Left ventricle myocardium inferior (tissue), 1 donor: ENCODE results near the gene AFAP1L2. TPM values are rescaled to one million over a fixed set of nuclear protein-coding genes. Genes with fewer than 3 reads are reported as not detected.
A peak's percentile ranks its signal among the peaks of the same experiment; 100 is the strongest.

Experiments used
- DNase-seq: peaks from one replicate; pipeline ENCODE4 v3.0.0-alpha.2; 2020
- H3K27ac ChIP-seq: fragments of 200-600 bp; replicated peaks from 2 replicates; pipeline ENCODE4 v1.8.0; 2021
- H3K27me3 ChIP-seq: fragments of 200-600 bp; 2 replicates; pipeline ENCODE4 v1.8.0; 2021; ENCODE audit warnings: low read depth
- H3K36me3 ChIP-seq: fragments of 200-600 bp; 2 replicates; pipeline ENCODE4 v1.8.0; 2021
- H3K4me1 ChIP-seq: fragments of 200-600 bp; 2 replicates; pipeline ENCODE4 v1.8.0; 2021
- H3K4me3 ChIP-seq: fragments of 200-600 bp; 2 replicates; pipeline ENCODE4 v1.8.0; 2021; ENCODE audit warnings: mild to moderate bottlenecking, moderate library complexity
- H3K9me3 ChIP-seq: fragments of 200-600 bp; replicated peaks from 2 replicates; pipeline ENCODE4 v1.8.0; 2021
- intact Hi-C: fragments of 100-400 bp; cut with micrococcal nuclease; formaldehyde crosslinking; loops from one replicate; pipeline ENCODE4 v1.11.0; 2022
- total RNA-seq: library from RNA; stranded (reverse); fragmentation: NEBNext Ultra II Directional; extraction: Animal tissue kit (Norgen Biotek cat#: 25700); gene quantifications from one replicate; pipeline ENCODE4 v1.2.1, GENCODE V29; 2021
- TF ChIP-seq, protein P1 (sequence below): fragments of 200-600 bp; IDR thresholded peaks from 2 replicates; pipeline ENCODE4 v1.8.0; 2021; ENCODE audit warnings: antibody characterized with exemption, mild to moderate bottlenecking, borderline replicate concordance
- donor health status: DM: no; HTN: yes; CAD: no; lungs with severe emphysema.

AFAP1L2 gene
- total RNA-seq, 1 donor from 2014 or later, result 7.0 TPM

- Histone ChIP-seq H3K9me3 (peaks cover 7% of the 10 kb centered on the region), H3K4me1 (peaks cover 23% of the 10 kb centered on the region), H3K36me3 (peaks cover 33% of the 10 kb centered on the region), H3K27ac (no peak overlapping the region), H3K27me3 (no peaks in the 10 kb centered on the region), H3K4me3 (no peak overlapping the region)
- intact Hi-C loops, result loop anchor here (5.0 kb wide), 2 partner anchors 136 to 521 kb away; partner anchors contain the start of gene FHIP2A
- TF ChIP-seq, protein P1, sequence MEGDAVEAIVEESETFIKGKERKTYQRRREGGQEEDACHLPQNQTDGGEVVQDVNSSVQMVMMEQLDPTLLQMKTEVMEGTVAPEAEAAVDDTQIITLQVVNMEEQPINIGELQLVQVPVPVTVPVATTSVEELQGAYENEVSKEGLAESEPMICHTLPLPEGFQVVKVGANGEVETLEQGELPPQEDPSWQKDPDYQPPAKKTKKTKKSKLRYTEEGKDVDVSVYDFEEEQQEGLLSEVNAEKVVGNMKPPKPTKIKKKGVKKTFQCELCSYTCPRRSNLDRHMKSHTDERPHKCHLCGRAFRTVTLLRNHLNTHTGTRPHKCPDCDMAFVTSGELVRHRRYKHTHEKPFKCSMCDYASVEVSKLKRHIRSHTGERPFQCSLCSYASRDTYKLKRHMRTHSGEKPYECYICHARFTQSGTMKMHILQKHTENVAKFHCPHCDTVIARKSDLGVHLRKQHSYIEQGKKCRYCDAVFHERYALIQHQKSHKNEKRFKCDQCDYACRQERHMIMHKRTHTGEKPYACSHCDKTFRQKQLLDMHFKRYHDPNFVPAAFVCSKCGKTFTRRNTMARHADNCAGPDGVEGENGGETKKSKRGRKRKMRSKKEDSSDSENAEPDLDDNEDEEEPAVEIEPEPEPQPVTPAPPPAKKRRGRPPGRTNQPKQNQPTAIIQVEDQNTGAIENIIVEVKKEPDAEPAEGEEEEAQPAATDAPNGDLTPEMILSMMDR, result no peak
- DNase-seq, result no peak
Measured at GRCh38 chr10:114301177-114301576, 103.1 kb downstream of the AFAP1L2 start.

DNA sequence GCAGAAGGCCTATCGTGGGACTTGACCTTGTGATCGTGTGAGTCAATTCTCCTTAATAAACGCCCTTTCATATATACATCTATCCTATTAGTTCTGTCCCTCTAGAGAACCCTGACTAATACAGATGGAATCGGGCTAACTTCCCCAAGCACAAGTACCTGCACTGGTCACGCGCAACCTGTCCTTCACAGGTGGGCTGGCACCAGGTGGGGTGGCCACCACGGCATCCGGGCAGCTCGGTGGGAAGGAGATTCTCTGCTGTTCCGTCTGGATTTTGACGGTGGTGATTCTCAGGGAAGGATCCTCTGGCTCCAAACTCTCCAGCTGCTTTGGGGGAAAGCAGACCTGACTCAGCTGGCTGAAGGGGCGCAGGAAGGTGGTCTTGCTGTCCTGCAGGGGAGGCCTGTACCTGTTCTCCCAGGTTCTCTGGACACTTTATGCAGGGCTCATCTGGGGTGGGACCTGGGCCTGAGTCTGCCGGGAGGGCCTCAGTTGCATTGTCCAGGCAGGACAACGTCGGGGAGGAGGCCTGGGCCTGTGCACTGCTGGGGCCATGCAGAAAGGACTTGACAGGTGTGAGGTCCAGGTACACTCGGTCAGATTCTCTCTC lies 104.2 kb downstream of the AFAP1L2 start:
- intact Hi-C loops, result loop anchor here (5.0 kb wide), 2 partner anchors 137 to 522 kb away; partner anchors contain the start of gene FHIP2A
- Histone ChIP-seq H3K9me3 (peaks cover 17% of the 10 kb centered on the region), H3K4me3 (no peak overlapping the region), H3K36me3 (peaks cover 43% of the 10 kb centered on the region), H3K27ac (no peak overlapping the region), H3K27me3 (no peaks in the 10 kb centered on the region), H3K4me1 (peaks cover 23% of the 10 kb centered on the region)
- no peak for DNase-seq
- TF ChIP-seq, protein P1, result no peak

DNA sequence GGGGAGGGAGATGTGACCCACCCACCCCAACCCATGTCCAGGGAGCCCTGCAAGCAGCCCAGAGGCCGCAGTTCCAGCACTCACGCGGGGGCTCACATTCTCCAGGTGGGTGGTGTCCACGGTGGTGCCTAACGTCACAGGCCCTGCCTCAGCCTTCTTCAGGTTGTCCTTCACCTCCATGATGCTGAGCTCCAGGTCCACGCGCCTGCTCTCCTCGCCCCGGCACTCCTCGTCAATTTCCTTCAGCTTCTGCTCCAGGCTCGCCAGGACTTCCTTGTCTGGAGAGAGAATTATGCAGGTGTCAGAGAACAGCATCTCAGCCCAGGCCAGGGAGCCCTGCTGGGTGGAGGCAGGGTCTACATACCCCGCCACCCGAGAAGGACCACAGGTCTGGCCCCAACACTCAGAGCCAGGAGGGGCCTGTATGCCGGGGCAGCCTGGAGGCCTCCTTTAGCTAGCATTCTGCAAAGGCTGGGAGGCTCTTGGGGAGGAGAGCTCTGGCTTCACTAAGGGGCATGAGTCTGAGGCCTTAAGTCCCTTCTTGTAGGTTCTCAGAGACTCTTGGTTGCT lies 107.1 kb downstream of the AFAP1L2 start:
- Histone ChIP-seq H3K27me3 (no peaks in the 10 kb centered on the region), H3K27ac (no peak overlapping the region), H3K9me3 (peaks cover 20% of the 10 kb centered on the region), H3K36me3 (peaks cover 47% of the 10 kb centered on the region), H3K4me1 (peaks cover 12% of the 10 kb centered on the region), H3K4me3 (no peak overlapping the region)
- DNase-seq, result no peak
- intact Hi-C loops, result no loop called here
- TF ChIP-seq, protein P1, result no peak

- peaks cover 46% of the 10 kb centered on the region for H3K36me3 ChIP-seq
- peaks cover 20% of the 10 kb centered on the region for H3K9me3 ChIP-seq
- intact Hi-C loops, result no loop called here
- H3K4me3 ChIP-seq, result no peak overlapping the region
- DNase-seq, result no peak
- TF ChIP-seq, protein P1, result no peak
- no peaks in the 10 kb centered on the region for H3K27me3 ChIP-seq
- peak overlapping the region; percentile 56 for H3K27ac ChIP-seq
- peaks cover 6% of the 10 kb centered on the region for H3K4me1 ChIP-seq
Measured at GRCh38 chr10:114295393-114295792, 108.9 kb downstream of the AFAP1L2 start.

DNA sequence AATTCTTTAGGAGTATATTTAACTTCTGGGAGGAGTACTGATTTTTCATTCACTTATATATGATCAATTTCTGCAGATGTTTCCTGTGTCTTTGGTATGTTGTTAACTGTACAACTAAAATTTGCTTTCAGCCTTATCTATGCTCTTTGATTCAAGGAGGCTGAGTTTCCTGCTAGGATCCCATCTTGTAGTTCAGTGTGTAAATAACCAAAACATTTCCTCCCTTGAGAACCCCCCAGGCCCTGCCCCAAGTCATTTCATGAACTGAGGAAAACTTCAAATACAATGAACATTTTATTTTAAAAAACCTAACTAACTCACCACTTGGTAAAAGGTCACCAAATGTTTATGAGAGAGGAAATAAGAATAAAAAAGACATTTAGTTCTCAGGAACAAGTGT lies 109.8 kb downstream of the AFAP1L2 start:
- Histone ChIP-seq H3K36me3 (peaks cover 39% of the 10 kb centered on the region), H3K4me3 (no peak overlapping the region), H3K9me3 (peaks cover 20% of the 10 kb centered on the region), H3K4me1 (peaks cover 7% of the 10 kb centered on the region), H3K27ac (peak overlapping the region; percentile 56), H3K27me3 (no peaks in the 10 kb centered on the region)
- DNase-seq, result no peak
- TF ChIP-seq, protein P1, result no peak
- intact Hi-C loops, result no loop called here
